HG03439 (cell line): ENCODE measurements around the gene MTCP1.

Experiments used
- ATAC-seq: cut with Tn5 transposase; IDR thresholded peaks from one replicate; pipeline ENCODE4 v1.9.1; 2021; ENCODE audit warnings: mild to moderate bottlenecking, moderate library complexity; ENCODE audit not compliant: unreplicated experiment

Gene MTCP1

DNA sequence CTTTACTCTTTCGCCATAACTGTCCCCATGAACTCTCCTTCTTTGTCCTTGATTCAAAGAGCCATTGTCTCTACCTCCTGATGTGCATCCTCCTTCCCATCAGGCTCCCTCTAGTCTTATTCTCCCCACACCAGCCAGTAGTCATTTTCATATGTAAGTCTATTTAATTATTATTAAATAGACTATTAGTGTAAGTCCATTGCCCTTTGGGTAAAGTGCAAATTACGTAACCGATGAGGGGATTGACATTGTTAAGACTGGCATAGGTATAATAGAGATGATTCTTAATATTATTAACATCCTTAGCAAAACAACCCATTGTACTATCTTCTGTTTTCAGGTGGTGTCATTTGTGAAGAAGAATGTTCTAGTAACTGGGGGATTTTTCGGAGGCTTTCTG, 16.7 kb downstream of the MTCP1 start:
- ATAC-seq: no peak

DNA sequence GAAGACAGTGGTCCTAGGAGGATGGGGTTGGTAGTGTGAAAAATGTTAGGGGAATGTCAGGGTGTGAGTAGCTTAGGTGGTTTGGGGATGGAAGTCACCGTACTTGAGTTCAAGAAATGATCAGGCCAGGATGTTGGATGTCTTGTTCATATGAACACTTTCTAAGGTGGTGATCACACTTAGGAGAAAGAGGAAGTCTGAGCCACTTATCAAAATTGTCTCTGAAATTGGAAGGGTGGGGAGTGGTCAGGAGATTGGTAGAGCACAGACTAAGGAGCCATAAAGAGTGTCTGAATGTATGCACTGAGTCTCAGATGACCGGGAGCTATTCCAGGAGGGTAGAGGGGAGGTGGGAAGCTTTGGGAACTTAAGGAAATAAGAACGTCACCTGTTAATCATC, 17.3 kb downstream of the MTCP1 start:
- no peak for ATAC-seq

DNA sequence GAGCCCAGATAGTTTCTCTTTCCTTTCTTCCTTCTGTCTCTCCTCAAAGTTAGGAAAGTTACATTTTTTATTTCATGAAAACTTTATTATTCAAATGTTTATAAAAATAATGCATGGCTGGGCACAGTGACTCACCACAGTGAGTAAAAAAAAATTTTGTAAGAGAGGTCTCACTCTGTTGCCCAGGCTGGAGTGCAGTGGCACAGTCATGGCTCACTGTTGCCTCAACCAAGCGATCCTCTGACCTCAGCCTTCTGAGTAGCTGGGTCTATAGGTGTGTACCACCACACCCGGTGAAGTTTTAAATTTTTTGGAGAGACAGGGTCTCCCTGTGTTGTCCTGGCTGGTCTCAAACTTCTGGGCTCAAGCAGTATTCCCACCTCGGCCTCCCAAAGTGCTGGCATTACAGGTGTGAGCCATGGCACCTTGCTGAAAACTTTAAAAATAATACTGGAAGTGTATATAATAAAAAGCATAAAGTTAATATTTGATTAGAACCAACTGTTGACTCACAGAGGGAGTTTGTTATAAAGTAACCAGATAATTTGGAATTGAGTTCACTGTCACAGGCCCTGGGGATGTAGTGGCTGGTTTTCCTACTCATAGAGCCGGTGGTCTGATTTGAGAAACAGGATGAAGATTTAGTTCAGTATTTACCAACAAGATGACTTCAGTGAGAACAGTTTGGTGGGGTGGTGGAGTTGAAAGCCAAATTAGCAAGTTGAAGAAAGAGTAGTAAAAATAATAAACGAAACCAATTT, 18.0 kb downstream of the MTCP1 start:
- ATAC-seq: no peak

DNA sequence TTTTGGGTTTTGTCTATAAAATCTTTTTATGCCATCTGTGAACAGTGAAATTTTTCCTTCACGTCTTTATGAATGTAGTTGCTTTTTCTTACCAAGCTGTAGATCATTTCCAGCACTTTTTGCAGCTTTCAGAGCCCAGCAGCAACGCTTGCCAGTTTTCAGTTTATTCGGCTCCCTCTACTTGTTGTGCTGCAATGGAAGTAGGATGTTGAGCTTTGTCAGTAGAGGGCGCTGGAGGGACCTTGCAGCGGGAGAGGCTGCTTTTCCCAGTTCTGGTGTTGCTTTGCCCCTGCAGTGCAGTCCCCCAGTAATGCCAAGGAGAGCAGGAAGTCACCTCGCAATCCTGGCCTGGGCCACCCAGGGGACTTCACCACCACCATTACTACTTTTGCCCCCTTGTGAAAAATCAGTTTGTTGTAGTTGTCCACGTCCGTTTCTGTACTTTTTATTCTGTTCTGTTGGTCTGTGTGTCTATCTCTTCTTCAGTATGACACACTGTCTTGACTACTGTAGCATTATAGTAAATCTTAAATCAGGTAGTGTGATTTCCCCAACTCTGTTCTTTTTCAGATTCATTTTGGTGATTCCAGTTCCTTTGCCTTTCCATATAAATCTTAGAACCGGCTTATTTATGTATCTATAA, 21.8 kb downstream of the MTCP1 start:
- no peak for ATAC-seq

DNA sequence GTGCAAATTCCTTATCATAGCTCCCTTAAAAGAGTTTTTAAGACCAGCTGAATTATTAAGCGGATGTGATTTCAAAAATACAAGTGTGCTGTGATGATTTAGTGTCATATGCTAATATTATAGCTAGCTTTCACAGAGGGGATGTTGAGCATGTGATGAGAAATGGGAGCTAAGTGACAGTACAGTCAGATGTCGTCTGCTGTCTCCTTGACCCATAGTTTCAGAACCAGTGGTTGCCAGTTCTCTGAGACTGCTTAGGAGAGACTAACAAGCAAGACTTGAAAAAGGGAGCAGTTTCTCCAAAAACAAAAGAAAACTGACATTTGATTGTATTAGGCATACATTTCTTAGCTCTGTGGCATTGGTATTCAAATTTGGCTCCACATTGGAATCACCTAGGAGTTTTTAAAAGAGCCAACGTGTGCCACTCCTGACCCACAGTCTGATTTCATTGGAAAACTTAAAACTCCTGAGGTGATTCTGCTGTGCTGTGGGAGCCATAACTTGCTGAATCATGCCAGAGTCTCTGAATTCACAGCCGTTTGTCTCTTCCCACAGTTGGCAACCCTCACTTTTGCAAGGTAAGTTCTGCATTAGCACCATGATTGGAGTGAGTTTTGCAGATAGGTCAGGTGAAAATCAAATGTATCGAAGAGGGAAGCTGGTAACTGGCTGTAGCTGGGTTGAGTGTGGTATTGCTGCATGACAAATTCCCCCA, 24.0 kb downstream of the MTCP1 start:
- no peak for ATAC-seq

DNA sequence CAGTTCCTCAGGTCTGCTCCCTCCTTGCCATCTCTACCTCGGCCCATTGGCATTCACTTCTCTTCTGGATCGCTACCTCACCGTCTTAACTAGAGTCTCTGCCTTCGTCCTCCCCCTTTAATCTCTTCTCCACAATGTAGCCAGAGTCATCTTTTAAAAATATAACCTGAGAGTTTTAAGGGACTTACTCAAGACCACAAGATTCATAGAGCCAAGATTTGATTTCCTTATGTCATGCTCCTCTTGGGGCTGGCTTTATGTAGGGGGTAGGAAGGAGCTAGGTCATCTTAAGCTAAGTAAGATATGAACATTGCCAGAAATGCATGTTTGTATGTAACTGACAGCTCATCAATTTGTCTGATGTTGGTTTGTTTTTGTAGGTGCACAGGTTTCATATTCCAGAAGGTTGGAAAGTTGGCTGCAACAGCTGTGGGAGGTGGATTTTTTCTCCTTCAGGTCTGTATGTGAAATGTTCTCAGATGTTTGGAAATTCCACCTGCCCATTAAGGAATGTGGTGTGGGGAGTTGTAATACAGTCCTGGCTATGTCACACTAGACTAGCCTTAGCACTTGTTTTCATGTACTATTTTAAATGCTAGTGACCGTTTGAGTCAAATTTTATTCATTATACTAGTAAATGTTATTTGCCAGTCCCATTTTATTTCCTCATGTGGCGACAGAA, 24.7 kb downstream of the MTCP1 start:
- no peak for ATAC-seq

DNA sequence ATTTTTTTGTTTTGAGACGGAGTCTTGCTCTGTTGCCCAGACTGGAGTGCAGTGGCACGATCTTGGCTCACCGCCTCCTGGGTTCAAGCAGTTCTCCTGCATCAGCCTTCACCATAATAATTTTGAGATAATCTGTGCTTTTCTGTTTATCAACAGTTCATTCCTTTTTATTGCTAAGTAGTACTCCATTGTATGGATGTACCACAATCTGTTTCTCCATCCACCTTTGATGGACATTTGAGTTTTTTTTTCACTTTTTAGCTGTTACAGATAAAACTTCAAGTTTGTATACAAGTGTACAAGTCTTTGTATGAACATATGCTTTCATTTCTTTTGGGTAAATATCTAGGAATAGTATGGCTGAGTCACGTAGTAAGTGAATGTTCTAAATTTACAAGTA, 35.2 kb downstream of the MTCP1 start:
- no peak for ATAC-seq

DNA sequence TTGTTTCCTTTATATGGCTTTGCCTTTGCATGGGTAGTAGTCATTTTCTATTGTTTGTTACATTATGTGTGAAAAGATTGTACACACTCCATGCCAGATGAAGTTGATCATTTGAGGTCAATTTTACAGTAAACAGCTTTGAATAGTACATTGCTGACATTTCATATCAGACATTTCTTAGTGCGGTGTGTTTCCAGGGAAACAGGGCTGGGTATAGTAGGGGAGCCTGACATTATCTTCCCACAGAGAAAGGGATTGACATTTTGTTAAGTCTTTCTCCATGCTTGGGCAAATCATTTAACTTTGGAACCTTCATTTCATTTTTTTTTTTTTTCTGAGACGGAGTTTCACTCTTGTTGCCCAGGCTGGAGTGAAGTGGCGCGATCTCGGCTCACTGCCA, 39.3 kb downstream of the MTCP1 start:
- no peak for ATAC-seq

DNA sequence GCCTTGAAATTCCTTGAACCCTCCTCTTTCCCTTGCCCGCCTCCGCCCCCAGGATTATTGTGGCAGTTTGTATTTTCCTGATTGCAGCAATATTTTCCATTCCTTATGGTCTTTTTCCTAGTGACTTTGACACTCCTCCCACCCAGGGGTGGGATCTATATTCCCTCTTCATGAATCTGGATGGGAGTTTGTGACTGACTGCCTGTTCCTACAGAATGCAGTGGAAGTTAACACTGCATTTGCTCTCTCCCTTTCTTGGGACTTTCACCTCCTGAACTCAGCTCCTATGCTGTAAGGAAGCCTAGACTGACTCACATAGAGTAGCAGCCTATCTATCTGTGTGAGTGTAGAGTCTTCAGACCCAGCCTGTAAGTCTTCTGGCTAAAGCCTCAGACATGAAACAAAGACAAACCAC, 42.1 kb downstream of the MTCP1 start:
- ATAC-seq: no peak

DNA sequence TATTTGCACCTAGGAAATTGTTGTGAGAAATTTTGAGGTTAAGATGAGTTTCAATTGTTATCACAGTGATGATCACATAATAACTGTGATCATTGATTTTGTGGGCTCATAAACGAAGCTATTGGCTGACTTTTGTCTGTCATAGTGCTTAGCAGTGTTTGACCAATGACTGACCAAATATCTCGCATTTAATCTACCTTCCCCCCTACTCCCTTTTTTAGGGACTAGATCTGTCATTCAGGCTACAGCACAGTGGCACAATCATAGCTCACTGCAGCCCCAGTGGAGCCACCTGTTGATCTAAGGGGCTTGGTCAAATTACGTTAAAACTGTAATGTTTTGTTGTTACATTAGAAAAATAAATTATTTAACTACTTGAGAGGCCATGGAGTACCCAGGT, 42.8 kb downstream of the MTCP1 start:
- ATAC-seq: no peak

DNA sequence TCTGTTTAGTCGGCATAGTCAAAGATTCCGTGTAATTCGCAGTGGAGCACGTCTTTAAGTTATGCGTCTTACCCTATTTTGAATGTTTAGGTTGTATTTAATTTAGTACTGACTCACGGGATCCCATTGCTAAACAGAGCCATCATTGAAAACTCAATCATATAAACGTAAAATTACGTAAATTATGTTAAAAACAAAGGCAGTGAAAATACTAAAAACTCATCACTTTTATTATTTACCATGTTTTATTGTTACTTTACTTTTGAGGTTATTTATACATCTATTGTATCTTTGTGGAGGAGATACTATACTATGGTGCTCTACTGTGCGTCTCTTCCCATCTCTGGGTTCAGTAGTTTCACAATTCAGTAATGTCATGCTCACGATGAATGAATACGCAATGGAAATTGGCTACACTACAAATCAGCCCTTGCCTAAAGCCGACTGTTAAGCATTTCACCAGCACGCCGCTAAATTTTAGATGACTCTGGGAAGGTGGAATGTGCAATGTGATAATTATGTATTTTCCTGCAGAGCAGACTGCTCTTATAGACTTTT, 43.3 kb downstream of the MTCP1 start:
- ATAC-seq: no peak

DNA sequence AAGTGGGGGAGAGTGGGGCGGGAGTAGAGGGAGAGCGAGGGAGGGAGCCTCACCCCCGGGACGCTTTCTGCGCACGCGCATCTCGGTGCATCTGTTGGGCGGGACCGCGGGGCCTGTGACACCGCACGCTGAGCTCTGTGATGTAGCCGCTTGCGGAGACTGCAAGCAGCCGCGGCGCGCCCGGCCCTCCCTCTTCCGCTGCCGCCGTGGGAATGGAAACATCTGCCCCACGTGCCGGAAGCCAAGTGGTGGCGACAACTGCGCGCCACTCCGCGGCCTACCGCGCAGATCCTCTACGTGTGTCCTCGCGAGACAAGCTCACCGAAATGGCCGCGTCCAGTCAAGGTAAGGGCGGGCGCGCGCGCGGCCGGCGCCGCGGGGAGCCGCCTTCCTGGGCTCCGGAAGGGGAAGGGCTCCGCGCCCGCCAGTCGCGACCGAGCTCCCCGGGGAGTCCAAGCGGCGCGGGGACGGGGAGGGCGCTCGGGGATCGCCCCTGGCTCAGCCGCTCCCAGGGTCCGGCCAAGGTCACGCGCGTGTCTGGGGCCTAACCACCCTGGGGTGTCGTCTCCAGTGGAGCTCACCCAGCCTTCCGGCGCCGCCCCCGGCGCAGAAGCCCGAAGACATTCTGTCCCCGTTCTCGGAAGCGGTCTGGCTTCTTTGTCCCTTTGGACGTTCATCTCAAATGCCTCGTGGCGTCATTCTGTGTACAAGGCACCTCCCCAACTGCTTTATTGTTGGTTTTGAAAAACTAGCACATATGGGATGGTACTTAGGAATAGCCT, 44.0 kb downstream of the MTCP1 start, which contains the start of gene FUNDC2:
Gene FUNDC2, plus strand, starts transcription at position 118 of the 782 bp plus-strand sequence. Its CDS starts 95 bp downstream, at position 213.
- ATAC-seq: peak; percentile 92

DNA sequence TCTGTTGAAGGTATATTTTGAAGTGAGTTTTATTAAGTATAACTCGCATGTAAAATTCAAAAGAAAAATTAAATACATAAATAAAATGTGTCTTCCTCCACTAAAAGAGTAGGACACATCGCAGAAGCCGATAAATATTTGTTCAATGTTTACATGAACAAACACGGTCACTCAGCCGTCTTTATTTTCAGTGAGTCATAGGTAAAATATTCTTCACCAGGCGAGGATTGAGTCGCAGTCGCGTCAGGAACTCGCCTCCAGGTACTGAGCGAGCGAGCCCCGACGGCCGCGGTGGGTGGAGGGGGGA, 44.6 kb downstream of the MTCP1 start:
- ATAC-seq: no peak

DNA sequence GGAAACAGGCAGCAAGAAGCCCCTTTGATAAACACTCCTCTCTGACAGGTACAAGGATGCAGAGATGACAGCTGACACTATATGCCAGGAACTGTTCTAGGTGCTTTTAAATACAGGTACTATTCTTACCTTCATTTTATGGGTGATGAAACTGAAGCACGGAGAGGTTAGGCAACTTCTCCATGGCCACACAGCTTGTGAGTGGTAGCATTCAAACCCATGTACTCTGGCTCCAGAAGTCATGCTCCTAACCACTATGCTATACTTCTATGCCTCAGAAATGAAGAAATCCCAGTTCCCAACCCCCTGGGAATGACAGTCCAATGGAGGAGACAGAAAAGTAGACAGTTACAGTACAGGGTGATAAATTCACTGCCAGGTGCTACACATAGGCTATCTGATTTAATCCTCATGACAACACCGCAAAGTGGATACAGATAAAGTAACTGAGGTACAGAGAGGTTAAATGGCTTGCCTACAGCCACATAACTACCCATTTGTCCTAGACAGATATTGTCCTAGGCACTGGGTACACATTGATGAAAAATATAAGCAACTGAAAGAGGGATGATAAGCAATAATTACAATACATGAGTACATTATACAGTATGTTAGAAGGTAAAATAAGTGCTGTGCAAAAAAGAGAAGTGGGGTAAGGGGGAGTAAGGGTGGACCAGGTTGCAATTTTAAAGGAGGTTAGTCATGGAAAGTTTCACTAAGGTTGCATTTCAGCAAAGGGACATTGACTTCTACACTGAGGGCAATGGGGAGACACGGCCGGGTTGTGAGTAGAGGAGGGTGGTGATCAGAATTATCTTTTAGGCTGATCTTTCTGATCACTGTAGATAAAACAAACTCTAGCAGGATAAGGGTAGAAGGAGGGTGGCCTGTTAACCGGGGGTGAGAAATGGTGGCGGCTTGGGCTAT, 46.8 kb downstream of the MTCP1 start:
- ATAC-seq: no peak

DNA sequence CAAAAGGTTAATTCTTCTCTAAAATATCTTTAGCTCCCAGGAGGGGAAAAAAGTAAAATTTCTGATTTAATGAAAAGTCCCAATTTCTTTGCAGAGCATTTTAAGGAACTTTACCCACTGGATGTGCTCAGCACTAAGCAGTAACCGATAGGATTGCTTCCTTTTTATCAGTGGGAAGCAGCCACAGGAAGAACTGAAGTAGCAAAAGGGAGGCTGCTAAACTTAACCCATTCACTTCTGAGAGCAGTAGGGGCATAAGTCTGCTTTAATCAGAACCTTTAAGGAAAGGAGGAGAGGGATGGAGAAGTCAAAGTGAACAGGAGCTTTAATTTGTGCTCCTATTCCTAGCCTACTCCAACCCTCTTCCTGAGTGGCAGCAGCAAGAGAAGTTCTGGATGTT, 48.4 kb downstream of the MTCP1 start, which contains the start of gene F8:
Gene F8, minus strand, starts transcription at position 139 of the 400 bp plus-strand sequence. CDS start 171 bp downstream, outside the sequence.
- ATAC-seq: no peak

DNA sequence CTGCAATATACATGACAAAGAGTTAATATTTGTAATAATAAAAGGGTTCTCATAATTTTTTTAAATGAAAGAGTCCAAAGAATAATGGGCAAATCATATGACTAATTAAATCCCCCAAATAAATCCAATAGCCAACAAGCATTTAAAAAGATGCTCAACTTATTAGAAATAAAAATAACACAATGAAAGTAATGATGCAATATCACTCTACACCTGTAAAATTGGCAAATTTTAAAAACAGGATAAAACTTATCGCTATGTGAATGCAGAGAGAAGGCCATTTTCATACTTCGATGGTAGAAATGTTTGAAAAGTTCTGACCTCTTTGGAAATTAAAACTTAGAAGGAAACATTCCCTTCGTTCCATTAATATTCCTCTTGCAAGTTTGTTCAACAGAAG, 50.3 kb downstream of the MTCP1 start:
- no peak for ATAC-seq
